ENCODE data around the gene BCAS3.
"Not testable (repeated sequence)": the region's sequence is repeated elsewhere in the genome, so short reads cannot be mapped to it uniquely, and the experiment has no call there.

The BCAS3 gene

GRCh38 chr17:61418449-61418848, 740.8 kb downstream of the BCAS3 start:
- DNase-seq: no peak

GRCh38 chr17:61419496-61420046, 741.9 kb downstream of the BCAS3 start:
- DNase-seq: no peak

- DNase-seq: no peak
These were observed 742.4 kb downstream of the BCAS3 start for GRCh38 chr17:61420052-61420451.

- DNase-seq: no peak
These were observed 743.2 kb downstream of the BCAS3 start for GRCh38 chr17:61420745-61421398.

- no peak for DNase-seq
These were observed 743.8 kb downstream of the BCAS3 start for GRCh38 chr17:61421460-61421859.

- DNase-seq: no peak
These were observed 744.6 kb downstream of the BCAS3 start for GRCh38 chr17:61422116-61422799.

GRCh38 chr17:61422869-61423268, 745.2 kb downstream of the BCAS3 start:
- DNase-seq: no peak

GRCh38 chr17:61423967-61424649, 746.5 kb downstream of the BCAS3 start:
- no peak for DNase-seq

GRCh38 chr17:61425682-61426481, 748.2 kb downstream of the BCAS3 start:
- DNase-seq: peak in 1 of 3 experiments; percentile 5

GRCh38 chr17:61426482-61427304, 749.0 kb downstream of the BCAS3 start:
- no peak for DNase-seq

GRCh38 chr17:61427567-61427966, 749.9 kb downstream of the BCAS3 start:
- no peak for DNase-seq

- DNase-seq: no peak
These were observed 751.6 kb downstream of the BCAS3 start for GRCh38 chr17:61429274-61429673.

GRCh38 chr17:61429831-61430230, 752.2 kb downstream of the BCAS3 start:
- DNase-seq: not testable (repeated sequence)

- no peak for DNase-seq
These were observed 754.1 kb downstream of the BCAS3 start for GRCh38 chr17:61431594-61432311.

GRCh38 chr17:61436273-61436672, 758.6 kb downstream of the BCAS3 start:
- DNase-seq: no peak

- no peak for DNase-seq
These were observed 759.5 kb downstream of the BCAS3 start for GRCh38 chr17:61436995-61437704.

- no peak for DNase-seq
These were observed 763.0 kb downstream of the BCAS3 start for GRCh38 chr17:61440697-61441096.

GRCh38 chr17:61441507-61441906, 763.9 kb downstream of the BCAS3 start:
- DNase-seq: not testable (repeated sequence)

- no peak for DNase-seq
These were observed 764.6 kb downstream of the BCAS3 start for GRCh38 chr17:61442136-61442775.

Measured in NCI-H1417 (cell line).